Measurements from ENCODE around the gene IGF1R. TPM values are rescaled to one million over a fixed set of nuclear protein-coding genes. Genes with fewer than 3 reads are reported as not detected.
"Not testable (repeated sequence)": the region's sequence is repeated elsewhere in the genome, so short reads cannot be mapped to it uniquely, and the experiment has no call there.

Gene IGF1R
- total and polyA plus RNA-seq, 4 donors = 17.6 to 34.8 (median 21.0) TPM

GRCh38 chr15:98957655-98958054 lies 309.3 kb downstream of the IGF1R start:
- H3K4me3 ChIP-seq (ENCODE audit: low read depth, low read length) = no peak overlapping the region
- no peak for DNase-seq (ENCODE audit: low read depth in 4 of 6, low spot score in 6 of 6)
- WGBS (ENCODE audit: insufficient coverage) = 92% methylated on average over 6 of the region's 6 CpGs
- peaks cover 64% of the 10 kb centered on the region for H3K36me3 ChIP-seq (ENCODE audit: control insufficient read depth, insufficient read depth, low read length)
- H3K9me3 ChIP-seq (ENCODE audit: control insufficient read depth, insufficient read depth, low read length) = no peaks in the 10 kb centered on the region
- no peak overlapping the region for H3K27ac ChIP-seq (ENCODE audit: low read depth, low read length)
- H3K4me1 ChIP-seq (ENCODE audit: control insufficient read depth, insufficient read depth, low read length) = peaks cover 30% of the 10 kb centered on the region
- no peaks in the 10 kb centered on the region for H3K27me3 ChIP-seq (ENCODE audit: control insufficient read depth, insufficient read depth, low read length)

- 90% methylated on average over 10 of the region's 11 CpGs for WGBS (ENCODE audit: insufficient coverage)
- DNase-seq (ENCODE audit: low read depth in 4 of 6, low spot score in 6 of 6) = no peak
- Histone ChIP-seq H3K27ac (ENCODE audit: low read depth, low read length) (no peak overlapping the region), H3K36me3 (ENCODE audit: control insufficient read depth, insufficient read depth, low read length) (peaks cover 64% of the 10 kb centered on the region), H3K4me3 (ENCODE audit: low read depth, low read length) (no peak overlapping the region), H3K27me3 (ENCODE audit: control insufficient read depth, insufficient read depth, low read length) (no peaks in the 10 kb centered on the region), H3K9me3 (ENCODE audit: control insufficient read depth, insufficient read depth, low read length) (no peaks in the 10 kb centered on the region), H3K4me1 (ENCODE audit: control insufficient read depth, insufficient read depth, low read length) (peaks cover 30% of the 10 kb centered on the region)
These were observed 309.7 kb downstream of the IGF1R start for GRCh38 chr15:98958076-98958475.

GRCh38 chr15:98958918-98959639 lies 310.7 kb downstream of the IGF1R start:
- Histone ChIP-seq H3K4me3 (ENCODE audit: low read depth, low read length) (no peak overlapping the region), H3K36me3 (ENCODE audit: control insufficient read depth, insufficient read depth, low read length) (peaks cover 60% of the 10 kb centered on the region), H3K9me3 (ENCODE audit: control insufficient read depth, insufficient read depth, low read length) (no peaks in the 10 kb centered on the region), H3K4me1 (ENCODE audit: control insufficient read depth, insufficient read depth, low read length) (peaks cover 23% of the 10 kb centered on the region), H3K27ac (ENCODE audit: low read depth, low read length) (no peak overlapping the region), H3K27me3 (ENCODE audit: control insufficient read depth, insufficient read depth, low read length) (no peaks in the 10 kb centered on the region)
- no peak for DNase-seq (ENCODE audit: low read depth in 4 of 6, low spot score in 6 of 6)
- WGBS (ENCODE audit: insufficient coverage) = 97% methylated on average over 19 of the region's 22 CpGs

GRCh38 chr15:98959640-98960007 lies 311.3 kb downstream of the IGF1R start:
- Histone ChIP-seq H3K9me3 (ENCODE audit: control insufficient read depth, insufficient read depth, low read length) (no peaks in the 10 kb centered on the region), H3K27ac (ENCODE audit: low read depth, low read length) (no peak overlapping the region), H3K27me3 (ENCODE audit: control insufficient read depth, insufficient read depth, low read length) (no peaks in the 10 kb centered on the region), H3K4me1 (ENCODE audit: control insufficient read depth, insufficient read depth, low read length) (peaks cover 18% of the 10 kb centered on the region), H3K4me3 (ENCODE audit: low read depth, low read length) (no peak overlapping the region), H3K36me3 (ENCODE audit: control insufficient read depth, insufficient read depth, low read length) (peaks cover 59% of the 10 kb centered on the region)
- WGBS (ENCODE audit: insufficient coverage) = 100% methylated on average over 2 of the region's 3 CpGs
- DNase-seq (ENCODE audit: low read depth in 4 of 6, low spot score in 6 of 6) = no peak

GRCh38 chr15:98960555-98961050 lies 312.3 kb downstream of the IGF1R start:
- H3K27me3 ChIP-seq (ENCODE audit: control insufficient read depth, insufficient read depth, low read length) = no peaks in the 10 kb centered on the region
- H3K36me3 ChIP-seq (ENCODE audit: control insufficient read depth, insufficient read depth, low read length) = peaks cover 56% of the 10 kb centered on the region

GRCh38 chr15:98963444-98963843 lies 315.1 kb downstream of the IGF1R start:
- WGBS (ENCODE audit: insufficient coverage) = 75% methylated on average over 5 of the region's 8 CpGs
- H3K4me3 ChIP-seq (ENCODE audit: low read depth, low read length) = no peak overlapping the region

More at GRCh38 chr15:98960555-98961050, 312.3 kb downstream of the IGF1R start:
- Histone ChIP-seq H3K4me3 (ENCODE audit: low read depth, low read length) (no peak overlapping the region), H3K27ac (ENCODE audit: low read depth, low read length) (no peak overlapping the region), H3K9me3 (ENCODE audit: control insufficient read depth, insufficient read depth, low read length) (no peaks in the 10 kb centered on the region), H3K4me1 (ENCODE audit: control insufficient read depth, insufficient read depth, low read length) (peaks cover 8% of the 10 kb centered on the region)
- 88% methylated on average over 21 of the region's 21 CpGs for WGBS (ENCODE audit: insufficient coverage)
- DNase-seq (ENCODE audit: low read depth in 4 of 6, low spot score in 6 of 6) = no peak

GRCh38 chr15:98964466-98965133 lies 316.3 kb downstream of the IGF1R start:
- peaks cover 27% of the 10 kb centered on the region for H3K36me3 ChIP-seq (ENCODE audit: control insufficient read depth, insufficient read depth, low read length)
- H3K27ac ChIP-seq (ENCODE audit: low read depth, low read length) = no peak overlapping the region
- no peaks in the 10 kb centered on the region for H3K27me3 ChIP-seq (ENCODE audit: control insufficient read depth, insufficient read depth, low read length)
- H3K4me1 ChIP-seq (ENCODE audit: control insufficient read depth, insufficient read depth, low read length) = no peaks in the 10 kb centered on the region
- no peak overlapping the region for H3K4me3 ChIP-seq (ENCODE audit: low read depth, low read length)
- no peaks in the 10 kb centered on the region for H3K9me3 ChIP-seq (ENCODE audit: control insufficient read depth, insufficient read depth, low read length)
- DNase-seq (ENCODE audit: low read depth in 4 of 6, low spot score in 6 of 6) = peak in 2 of 6 donors; percentile 41 to 60
- 69% methylated on average over 8 of the region's 8 CpGs for WGBS (ENCODE audit: insufficient coverage)

More at GRCh38 chr15:98963444-98963843, 315.1 kb downstream of the IGF1R start:
- H3K4me1 ChIP-seq (ENCODE audit: control insufficient read depth, insufficient read depth, low read length) = no peaks in the 10 kb centered on the region
- H3K36me3 ChIP-seq (ENCODE audit: control insufficient read depth, insufficient read depth, low read length) = peaks cover 31% of the 10 kb centered on the region
- peak in 1 of 6 donors; percentile 25 for DNase-seq (ENCODE audit: low read depth in 4 of 6, low spot score in 6 of 6)
- no peaks in the 10 kb centered on the region for H3K27me3 ChIP-seq (ENCODE audit: control insufficient read depth, insufficient read depth, low read length)
- H3K27ac ChIP-seq (ENCODE audit: low read depth, low read length) = no peak overlapping the region
- H3K9me3 ChIP-seq (ENCODE audit: control insufficient read depth, insufficient read depth, low read length) = no peaks in the 10 kb centered on the region

GRCh38 chr15:98965134-98965491 lies 316.8 kb downstream of the IGF1R start:
- WGBS (ENCODE audit: insufficient coverage) = 79% methylated on average over 2 of the region's 4 CpGs
- H3K36me3 ChIP-seq (ENCODE audit: control insufficient read depth, insufficient read depth, low read length) = peaks cover 23% of the 10 kb centered on the region
- not testable (repeated sequence) for H3K27me3 ChIP-seq (ENCODE audit: control insufficient read depth, insufficient read depth, low read length); H3K9me3 ChIP-seq (ENCODE audit: control insufficient read depth, insufficient read depth, low read length); H3K4me1 ChIP-seq (ENCODE audit: control insufficient read depth, insufficient read depth, low read length); DNase-seq (ENCODE audit: low read depth in 4 of 6, low spot score in 6 of 6); H3K27ac ChIP-seq (ENCODE audit: low read depth, low read length); H3K4me3 ChIP-seq (ENCODE audit: low read depth, low read length)

GRCh38 chr15:98965597-98965996 lies 317.3 kb downstream of the IGF1R start:
- H3K27me3 ChIP-seq (ENCODE audit: control insufficient read depth, insufficient read depth, low read length) = no peaks in the 10 kb centered on the region
- no peaks in the 10 kb centered on the region for H3K9me3 ChIP-seq (ENCODE audit: control insufficient read depth, insufficient read depth, low read length)
- H3K27ac ChIP-seq (ENCODE audit: low read depth, low read length) = no peak overlapping the region
- H3K4me3 ChIP-seq (ENCODE audit: low read depth, low read length) = no peak overlapping the region
- no peak for DNase-seq (ENCODE audit: low read depth in 4 of 6, low spot score in 6 of 6)
- 43% methylated on average over 1 of the region's 1 CpG for WGBS (ENCODE audit: insufficient coverage)
- H3K36me3 ChIP-seq (ENCODE audit: control insufficient read depth, insufficient read depth, low read length) = peaks cover 18% of the 10 kb centered on the region
- no peaks in the 10 kb centered on the region for H3K4me1 ChIP-seq (ENCODE audit: control insufficient read depth, insufficient read depth, low read length)
